ENCODE data around the gene ACAD9.

DNA sequence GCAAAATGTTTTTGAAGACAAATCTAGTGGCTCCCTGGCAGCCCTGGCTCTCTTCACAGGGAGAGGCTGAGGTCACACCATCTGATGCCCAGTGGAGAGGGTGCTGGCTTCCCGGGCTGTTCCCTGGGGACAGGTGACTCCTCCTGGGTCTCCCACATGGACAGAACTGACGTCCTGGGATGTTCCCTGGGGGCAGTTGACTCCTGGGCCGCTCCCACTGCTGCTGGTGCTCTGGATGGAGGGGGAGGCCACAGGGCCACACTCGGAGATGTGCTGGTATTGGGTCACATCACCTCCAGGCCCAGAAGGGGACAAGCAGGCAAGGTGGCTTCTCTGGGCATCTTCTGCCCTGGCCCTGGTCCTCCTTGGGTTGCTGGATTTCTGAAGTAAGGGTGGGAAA is 27.8 kb upstream of the ACAD9 start:
- TF ChIP-seq ZNF7 (CRISPR knock-in tag; IDR thresholded peaks at IDR 0.05) (no peak), HNRNPH1 (optimal IDR thresholded peaks at IDR 0.05; ENCODE audit: low read depth, low read length) (no peak), KLF9 (CRISPR knock-in tag; IDR thresholded peaks at IDR 0.05; ENCODE audit: low read depth) (no peak)
- TF ChIP-seq, protein P1, sequence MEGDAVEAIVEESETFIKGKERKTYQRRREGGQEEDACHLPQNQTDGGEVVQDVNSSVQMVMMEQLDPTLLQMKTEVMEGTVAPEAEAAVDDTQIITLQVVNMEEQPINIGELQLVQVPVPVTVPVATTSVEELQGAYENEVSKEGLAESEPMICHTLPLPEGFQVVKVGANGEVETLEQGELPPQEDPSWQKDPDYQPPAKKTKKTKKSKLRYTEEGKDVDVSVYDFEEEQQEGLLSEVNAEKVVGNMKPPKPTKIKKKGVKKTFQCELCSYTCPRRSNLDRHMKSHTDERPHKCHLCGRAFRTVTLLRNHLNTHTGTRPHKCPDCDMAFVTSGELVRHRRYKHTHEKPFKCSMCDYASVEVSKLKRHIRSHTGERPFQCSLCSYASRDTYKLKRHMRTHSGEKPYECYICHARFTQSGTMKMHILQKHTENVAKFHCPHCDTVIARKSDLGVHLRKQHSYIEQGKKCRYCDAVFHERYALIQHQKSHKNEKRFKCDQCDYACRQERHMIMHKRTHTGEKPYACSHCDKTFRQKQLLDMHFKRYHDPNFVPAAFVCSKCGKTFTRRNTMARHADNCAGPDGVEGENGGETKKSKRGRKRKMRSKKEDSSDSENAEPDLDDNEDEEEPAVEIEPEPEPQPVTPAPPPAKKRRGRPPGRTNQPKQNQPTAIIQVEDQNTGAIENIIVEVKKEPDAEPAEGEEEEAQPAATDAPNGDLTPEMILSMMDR (CRISPR knock-in tag; IDR thresholded peaks at IDR 0.05), result no peak

Measured in HepG2 (cell line).